Dendritic cell treated with granulocyte-macrophage colony-stimulating factor and Interleukin-4, amounts not matched to agents 40 ng/mL and 50 ng/mL, for 4 days (primary cell): ENCODE measurements around the gene NUDT9.
A peak's percentile ranks its signal among the peaks of the same experiment; 100 is the strongest.
"Not testable (repeated sequence)": the region's sequence is repeated elsewhere in the genome, so short reads cannot be mapped to it uniquely, and the experiment has no call there.

Experiments used
- H3K27ac Mint-ChIP-seq: one replicate; pipeline ENCODE4 v1.8.0; 2022; ENCODE audit warnings: mild to moderate bottlenecking, mixed read lengths
- H3K27me3 Mint-ChIP-seq: one replicate; pipeline ENCODE4 v1.8.0; 2022; ENCODE audit warnings: mild to moderate bottlenecking, mixed read lengths
- H3K36me3 Mint-ChIP-seq: one replicate; pipeline ENCODE4 v1.8.0; 2022; ENCODE audit warnings: low read depth, mixed read lengths
- H3K4me1 Mint-ChIP-seq: one replicate; pipeline ENCODE4 v1.8.0; 2022; ENCODE audit warnings: low read depth, mixed read lengths
- H3K4me3 Mint-ChIP-seq: one replicate; pipeline ENCODE4 v1.8.0; 2022; ENCODE audit warnings: mild to moderate bottlenecking, moderate library complexity, mixed read lengths
- H3K9me3 Mint-ChIP-seq: one replicate; pipeline ENCODE4 v1.8.0; 2022; ENCODE audit warnings: mixed read lengths
- intact Hi-C: fragments of 100-400 bp; cut with micrococcal nuclease; formaldehyde crosslinking; loops from one replicate; pipeline ENCODE4 v1.15.0; 2022

Gene NUDT9

DNA sequence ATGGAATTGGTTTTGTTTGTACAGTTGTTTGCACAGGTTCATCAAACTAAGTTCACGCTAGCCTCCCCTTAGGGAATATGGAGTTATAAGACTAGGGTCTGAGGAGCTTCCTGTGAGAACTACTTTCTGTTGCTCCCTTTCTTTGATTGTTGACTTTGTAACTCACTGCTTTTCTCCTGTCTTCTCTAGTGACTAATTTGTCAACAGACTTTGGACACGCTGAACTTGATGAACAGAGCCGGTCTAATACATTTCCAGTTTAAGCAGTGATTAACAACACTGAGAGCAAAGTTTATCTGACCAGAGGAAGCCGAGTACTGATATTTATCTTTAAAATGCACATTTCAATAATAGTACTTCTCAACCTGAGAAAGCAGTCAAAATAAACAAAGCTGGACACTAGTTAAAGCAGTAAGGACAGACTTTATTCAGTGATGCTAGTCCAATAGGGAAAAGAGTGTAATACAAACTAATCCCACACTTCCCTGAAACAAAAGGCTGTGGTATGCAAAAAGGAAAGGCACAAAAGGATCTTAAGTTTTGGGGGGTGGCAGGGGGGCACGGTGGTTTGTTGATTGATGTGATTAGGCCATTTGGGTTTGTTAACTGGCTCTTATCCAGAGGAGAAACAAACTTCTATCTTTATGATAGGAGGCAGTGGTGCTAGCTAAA lies 2.7 kb upstream of the NUDT9 start:
- Mint-ChIP-seq H3K4me1 (peaks cover 24% of the 10 kb centered on the region), H3K27ac (no peak overlapping the region), H3K9me3 (peaks cover 9% of the 10 kb centered on the region), H3K36me3 (peaks cover 12% of the 10 kb centered on the region), H3K4me3 (no peak overlapping the region), H3K27me3 (no peaks in the 10 kb centered on the region)
- intact Hi-C loops = loop anchor here (10.0 kb wide), 1 partner anchor 45 kb away; no protein-coding TSS in a partner anchor

DNA sequence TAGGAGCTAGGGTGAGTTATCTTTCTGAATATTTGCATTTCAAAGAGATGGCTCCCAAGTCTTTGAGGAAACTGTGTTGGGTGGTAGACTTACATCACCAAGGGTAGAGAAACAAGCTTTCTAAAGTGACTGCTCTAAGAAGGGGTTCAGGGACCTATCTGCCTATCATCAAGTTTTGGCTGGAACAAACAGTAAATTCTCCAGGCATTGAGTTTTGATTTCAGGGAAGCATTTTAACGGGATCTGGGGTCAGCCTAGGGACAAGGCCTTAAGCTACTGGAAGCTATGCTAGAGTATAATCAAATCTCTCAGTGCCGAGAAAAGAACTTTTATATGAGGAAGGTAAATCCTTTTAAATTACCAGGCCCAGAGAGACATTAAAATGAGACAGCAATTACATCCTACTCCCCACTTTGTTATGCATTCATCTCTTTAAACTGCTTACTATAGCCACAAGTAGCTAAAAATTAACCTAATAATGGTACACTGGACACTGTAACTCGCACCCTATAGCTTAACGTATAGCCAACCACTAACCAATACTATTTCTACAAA lies 2.0 kb upstream of the NUDT9 start:
- H3K27ac Mint-ChIP-seq = no peak overlapping the region
- H3K4me1 Mint-ChIP-seq = peaks cover 24% of the 10 kb centered on the region
- peaks cover 12% of the 10 kb centered on the region for H3K36me3 Mint-ChIP-seq
- intact Hi-C loops = loop anchor here (10.0 kb wide), 1 partner anchor 46 kb away; no protein-coding TSS in a partner anchor
- peaks cover 9% of the 10 kb centered on the region for H3K9me3 Mint-ChIP-seq
- no peaks in the 10 kb centered on the region for H3K27me3 Mint-ChIP-seq
- no peak overlapping the region for H3K4me3 Mint-ChIP-seq

DNA sequence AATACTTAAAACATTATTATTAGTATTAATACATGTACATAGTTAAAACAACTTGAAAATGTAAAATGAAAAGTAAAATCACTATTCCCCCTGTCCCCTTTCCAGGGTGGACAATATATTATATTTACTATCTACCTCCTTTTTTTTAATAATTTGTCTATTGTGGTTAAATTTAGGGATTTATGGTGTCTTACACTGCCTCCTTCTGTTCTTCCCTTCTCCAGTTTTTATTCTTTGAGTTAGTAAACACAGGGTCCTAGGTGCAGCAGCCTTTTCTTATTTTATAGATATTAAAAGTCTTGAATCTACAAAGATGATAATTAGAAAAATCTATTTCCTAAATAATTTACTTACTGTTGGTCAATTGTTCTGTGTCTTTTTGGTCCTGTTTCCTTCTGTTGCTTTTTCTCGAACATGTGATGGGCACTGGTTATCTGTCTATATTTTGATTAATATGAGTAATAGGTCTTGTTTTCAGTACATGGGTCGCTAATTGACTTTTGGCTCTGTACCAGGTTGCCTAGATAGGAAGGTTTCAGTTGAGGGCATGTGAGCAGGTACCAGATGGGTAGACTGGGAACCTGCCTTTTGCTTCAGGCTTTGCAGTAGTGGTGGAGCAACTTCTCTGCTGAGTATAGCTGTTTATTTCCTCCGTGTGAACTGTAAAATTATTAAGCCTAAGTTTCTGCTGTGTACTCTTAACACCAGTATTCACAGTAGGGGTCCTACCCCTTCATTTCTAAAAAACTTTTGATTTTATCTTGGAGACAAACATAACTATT lies 1.1 kb downstream of the NUDT9 start:
- intact Hi-C loops = loop anchor here (10.0 kb wide), 1 partner anchor 49 kb away; no protein-coding TSS in a partner anchor
- Mint-ChIP-seq H3K27me3 (no peaks in the 10 kb centered on the region), H3K4me3 (peak overlapping the region; percentile 54), H3K9me3 (peaks cover 4% of the 10 kb centered on the region), H3K36me3 (peaks cover 12% of the 10 kb centered on the region), H3K4me1 (peaks cover 24% of the 10 kb centered on the region), H3K27ac (peak overlapping the region; percentile 98)

DNA sequence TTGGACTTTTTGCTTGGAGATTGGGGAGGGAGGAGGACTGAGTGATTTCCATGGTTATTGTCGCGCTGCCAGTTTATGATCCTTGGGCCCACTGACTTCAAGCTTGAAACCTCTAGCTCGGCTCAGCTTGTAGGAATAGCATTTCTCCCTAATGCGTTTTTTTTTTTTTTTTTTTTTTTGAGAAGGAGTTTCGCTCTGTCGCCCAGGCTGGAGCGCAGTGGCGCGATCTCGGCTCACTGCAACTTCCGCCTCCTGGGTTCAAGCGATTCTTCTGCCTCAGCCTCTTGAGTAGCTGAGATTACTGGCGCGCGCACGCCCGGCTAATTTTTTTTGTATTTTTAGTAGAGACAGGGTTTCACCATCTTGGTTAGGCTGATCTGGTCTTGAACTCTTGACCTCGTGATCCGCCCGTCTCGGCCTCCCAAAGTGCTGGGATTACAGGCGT lies 1.7 kb downstream of the NUDT9 start:
- H3K27me3 Mint-ChIP-seq, H3K27ac Mint-ChIP-seq, H3K9me3 Mint-ChIP-seq, H3K4me3 Mint-ChIP-seq: not testable (repeated sequence)
- Mint-ChIP-seq H3K36me3 (peaks cover 12% of the 10 kb centered on the region), H3K4me1 (peaks cover 24% of the 10 kb centered on the region)
- intact Hi-C loops = loop anchor here (10.0 kb wide), 1 partner anchor 49 kb away; no protein-coding TSS in a partner anchor

DNA sequence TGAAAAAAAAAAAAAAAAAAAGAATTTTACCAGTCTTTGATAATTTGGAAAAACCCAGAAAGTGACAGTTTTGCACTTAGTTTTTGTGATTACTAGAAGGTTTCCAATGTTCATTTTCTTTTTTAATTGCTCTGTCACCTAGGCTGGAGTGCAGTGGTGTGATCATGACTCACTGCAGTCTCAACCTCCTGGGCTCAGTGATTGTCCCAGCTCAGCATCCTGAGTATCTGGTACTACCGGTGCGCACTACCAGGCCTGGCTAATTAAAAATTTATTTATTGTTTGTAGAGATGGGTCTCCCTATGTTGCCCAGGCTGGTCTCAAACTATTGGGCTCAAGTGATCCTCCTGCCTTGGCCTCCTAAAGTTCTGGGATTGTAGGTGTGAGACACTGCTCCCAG lies 3.3 kb downstream of the NUDT9 start:
- Mint-ChIP-seq H3K9me3 (no peaks in the 10 kb centered on the region), H3K36me3 (peaks cover 12% of the 10 kb centered on the region), H3K27ac (no peak overlapping the region), H3K27me3 (no peaks in the 10 kb centered on the region), H3K4me1 (peaks cover 34% of the 10 kb centered on the region), H3K4me3 (no peak overlapping the region)
- intact Hi-C loops = loop anchor here (10.0 kb wide), 1 partner anchor 51 kb away; no protein-coding TSS in a partner anchor

DNA sequence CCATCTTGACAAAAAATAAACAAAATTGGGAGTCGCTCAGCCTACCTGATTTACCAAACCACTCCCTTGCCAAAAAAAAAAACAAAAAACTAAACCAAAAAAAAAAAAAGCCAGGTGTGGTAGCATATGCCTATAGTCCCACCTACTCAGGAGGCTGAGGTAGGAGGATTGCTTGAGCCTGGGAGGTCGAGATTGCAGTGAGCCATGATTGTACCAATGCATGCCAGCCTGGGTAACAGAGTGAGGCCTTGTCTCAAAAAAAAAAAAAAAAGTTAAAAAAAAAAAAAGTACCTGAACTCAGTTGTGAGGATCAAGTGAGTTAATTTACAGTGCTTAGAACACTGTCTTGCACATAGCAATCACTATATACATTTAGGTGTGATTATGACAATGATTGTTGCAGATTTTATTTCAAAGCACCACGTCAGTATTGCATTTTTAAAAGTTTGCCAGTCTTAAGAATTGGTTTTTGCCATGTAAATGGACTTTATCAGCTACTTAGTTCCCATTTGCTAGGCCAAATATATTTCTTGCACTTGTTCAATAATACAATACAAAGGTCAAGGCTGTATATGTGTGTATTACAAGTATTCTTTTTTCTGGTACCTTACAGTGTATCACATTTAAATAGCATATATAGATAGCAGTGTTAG lies 4.6 kb downstream of the NUDT9 start:
- intact Hi-C loops = loop anchor here (10.0 kb wide), 1 partner anchor 52 kb away; no protein-coding TSS in a partner anchor
- H3K4me1 Mint-ChIP-seq = peaks cover 32% of the 10 kb centered on the region
- no peaks in the 10 kb centered on the region for H3K9me3 Mint-ChIP-seq
- H3K4me3 Mint-ChIP-seq = no peak overlapping the region
- H3K27me3 Mint-ChIP-seq = no peaks in the 10 kb centered on the region
- H3K36me3 Mint-ChIP-seq = peaks cover 11% of the 10 kb centered on the region
- no peak overlapping the region for H3K27ac Mint-ChIP-seq

DNA sequence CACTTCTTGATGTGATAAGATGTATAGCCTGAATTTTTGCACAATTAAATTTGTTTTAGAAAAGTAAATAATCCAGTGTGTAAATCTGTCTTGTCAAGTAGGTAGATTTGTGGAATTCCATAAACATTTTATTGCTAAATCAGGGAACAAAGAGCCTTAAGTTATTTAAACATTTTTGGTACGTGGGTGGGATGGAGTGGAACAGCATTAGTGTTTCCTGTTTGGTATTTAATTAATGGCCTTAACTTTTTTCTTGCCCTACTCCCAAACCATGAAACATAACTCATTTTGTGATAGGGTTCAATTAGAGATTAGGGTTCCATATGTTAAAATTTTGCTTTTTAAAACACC lies 5.1 kb downstream of the NUDT9 start:
- Mint-ChIP-seq H3K36me3 (peaks cover 10% of the 10 kb centered on the region), H3K4me3 (no peak overlapping the region), H3K9me3 (no peaks in the 10 kb centered on the region), H3K27me3 (no peaks in the 10 kb centered on the region), H3K4me1 (peaks cover 32% of the 10 kb centered on the region), H3K27ac (no peak overlapping the region)
- intact Hi-C loops = loop anchor here (10.0 kb wide), 1 partner anchor 53 kb away; no protein-coding TSS in a partner anchor

DNA sequence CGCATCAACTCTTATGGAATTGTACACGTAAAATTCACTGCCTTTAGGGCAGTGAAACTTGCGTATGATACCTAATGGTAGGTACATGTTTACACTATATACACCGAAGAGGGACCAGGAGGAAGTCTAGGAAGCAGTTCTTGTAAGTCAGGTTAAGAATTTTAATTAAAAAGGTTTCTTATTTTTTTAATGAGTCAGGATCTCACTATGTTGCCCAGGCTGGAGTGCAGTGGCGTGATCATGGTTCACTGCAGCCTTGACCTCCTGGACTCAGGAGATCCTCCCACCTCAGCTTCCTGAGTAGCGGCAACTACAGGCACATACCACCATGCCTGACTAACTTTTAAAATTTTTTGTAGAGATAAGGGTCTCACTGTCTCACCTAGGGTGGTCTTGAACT lies 6.6 kb downstream of the NUDT9 start:
- Mint-ChIP-seq H3K36me3 (peaks cover 5% of the 10 kb centered on the region), H3K9me3 (no peaks in the 10 kb centered on the region), H3K4me3 (no peak overlapping the region), H3K27ac (no peak overlapping the region), H3K27me3 (no peaks in the 10 kb centered on the region), H3K4me1 (peaks cover 33% of the 10 kb centered on the region)
- intact Hi-C loops = loop anchor here (10.0 kb wide), 1 partner anchor 54 kb away; no protein-coding TSS in a partner anchor

DNA sequence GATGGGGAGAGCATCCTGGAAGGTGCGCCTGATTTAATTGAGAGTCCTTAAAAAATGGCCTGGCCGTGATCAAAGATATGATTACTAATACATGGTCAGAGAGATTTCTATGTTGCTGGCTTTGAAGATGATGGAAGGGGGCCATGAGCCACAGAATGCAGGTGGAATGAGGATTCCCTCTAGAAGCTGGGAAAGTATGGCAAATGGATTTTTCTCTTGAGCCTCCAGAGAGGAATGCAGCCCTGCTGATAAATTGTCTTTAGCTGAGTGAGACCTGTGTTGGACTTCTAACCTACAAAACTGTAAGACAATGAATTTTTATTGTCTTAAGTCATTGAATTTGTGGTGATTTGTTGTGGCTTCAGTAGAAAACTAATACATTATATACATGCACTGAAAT lies 7.7 kb downstream of the NUDT9 start:
- no peak overlapping the region for H3K4me3 Mint-ChIP-seq
- no peak overlapping the region for H3K27ac Mint-ChIP-seq
- H3K9me3 Mint-ChIP-seq = no peaks in the 10 kb centered on the region

DNA sequence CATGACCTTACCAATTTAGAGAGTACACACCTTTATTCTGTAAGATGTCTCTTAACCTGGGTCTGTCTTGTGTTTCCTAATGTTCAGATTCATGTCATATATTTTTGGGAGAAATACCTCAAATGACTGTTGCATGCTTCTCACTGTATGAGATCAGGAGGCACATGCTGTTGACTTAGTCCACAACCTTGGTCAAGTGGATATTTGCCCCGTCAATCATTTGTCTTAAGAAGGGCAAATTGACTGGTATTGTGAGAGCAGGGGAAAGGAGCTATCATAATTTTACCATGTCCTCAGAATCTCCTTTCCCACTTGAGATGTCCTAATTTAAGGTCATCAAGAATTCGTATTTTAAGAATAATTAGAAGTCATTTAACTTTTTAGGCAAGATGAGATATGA lies 11.0 kb downstream of the NUDT9 start:
- intact Hi-C loops = no loop called here
- Mint-ChIP-seq H3K27ac (no peak overlapping the region), H3K4me3 (no peak overlapping the region), H3K4me1 (peaks cover 24% of the 10 kb centered on the region), H3K36me3 (peaks cover 41% of the 10 kb centered on the region), H3K9me3 (no peaks in the 10 kb centered on the region), H3K27me3 (no peaks in the 10 kb centered on the region)

More for the DNA sequence above, 7.7 kb downstream of the NUDT9 start:
- Mint-ChIP-seq H3K36me3 (peaks cover 9% of the 10 kb centered on the region), H3K4me1 (peaks cover 26% of the 10 kb centered on the region), H3K27me3 (no peaks in the 10 kb centered on the region)
- intact Hi-C loops = no loop called here

DNA sequence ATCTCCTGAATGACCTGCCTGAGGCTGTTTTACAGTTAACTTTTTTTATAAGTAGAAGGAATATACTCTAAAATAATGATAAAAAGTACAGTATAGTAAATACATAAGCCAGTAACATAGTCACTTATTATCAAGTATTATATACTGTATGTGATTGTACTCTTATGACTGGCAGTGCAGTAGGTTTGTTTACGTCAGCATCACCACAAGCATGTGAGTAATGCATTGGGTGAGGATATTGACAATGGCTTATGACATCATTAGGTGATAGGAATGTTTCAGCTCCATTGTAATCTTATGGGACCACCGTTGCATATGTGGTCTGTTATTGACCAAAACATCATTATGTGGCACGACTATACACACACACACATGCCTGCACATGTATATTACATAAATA lies 20.5 kb downstream of the NUDT9 start:
- intact Hi-C loops = no loop called here
- Mint-ChIP-seq H3K4me3 (no peak overlapping the region), H3K36me3 (peaks cover 68% of the 10 kb centered on the region), H3K9me3 (no peaks in the 10 kb centered on the region), H3K4me1 (no peaks in the 10 kb centered on the region), H3K27ac (no peak overlapping the region), H3K27me3 (no peaks in the 10 kb centered on the region)

DNA sequence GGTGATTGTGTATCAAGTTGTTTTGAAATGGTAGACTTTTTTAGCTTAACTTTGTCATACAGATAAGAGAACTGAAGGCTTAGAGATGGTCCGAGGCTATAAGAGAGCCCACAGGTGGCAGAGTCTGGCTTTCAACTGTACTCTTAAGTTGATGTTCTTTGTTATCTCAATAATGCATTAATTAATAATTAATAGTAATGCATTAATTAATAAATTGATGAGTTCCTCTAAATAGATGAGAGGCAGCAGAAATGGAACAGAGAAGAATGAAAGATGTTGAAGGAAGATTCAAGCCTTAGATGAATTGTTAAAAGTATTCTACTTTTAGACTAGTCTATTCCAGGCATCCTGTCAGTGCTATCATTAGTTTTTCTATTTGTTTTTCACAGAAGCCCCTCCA lies 22.4 kb downstream of the NUDT9 start:
- Mint-ChIP-seq H3K4me1 (no peaks in the 10 kb centered on the region), H3K27me3 (no peaks in the 10 kb centered on the region), H3K36me3 (peaks cover 61% of the 10 kb centered on the region), H3K27ac (no peak overlapping the region), H3K9me3 (no peaks in the 10 kb centered on the region), H3K4me3 (no peak overlapping the region)
- intact Hi-C loops = no loop called here

DNA sequence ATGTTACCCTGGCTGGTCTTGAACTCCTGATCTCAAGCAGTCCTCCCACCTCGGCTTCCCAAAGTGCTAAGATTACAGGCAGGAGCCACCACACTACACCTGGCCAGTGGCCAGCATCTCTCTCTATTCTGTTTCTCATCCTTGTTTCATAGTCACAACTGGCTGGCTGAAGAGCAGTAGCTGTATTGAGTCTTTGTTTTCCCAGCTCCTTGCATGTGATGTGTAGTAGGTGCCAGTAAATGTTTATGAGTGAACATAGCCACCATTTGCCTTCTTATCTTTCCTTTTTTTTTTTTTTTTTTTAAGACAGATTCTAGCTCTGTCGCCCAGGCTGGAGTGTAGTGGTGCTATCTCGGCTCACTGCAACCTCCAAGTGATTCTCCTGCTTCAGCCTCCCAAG lies 23.6 kb downstream of the NUDT9 start:
- intact Hi-C loops = no loop called here
- no peak overlapping the region for H3K4me3 Mint-ChIP-seq
- no peak overlapping the region for H3K27ac Mint-ChIP-seq
- H3K4me1 Mint-ChIP-seq = no peaks in the 10 kb centered on the region
- H3K36me3 Mint-ChIP-seq = peaks cover 65% of the 10 kb centered on the region
- H3K27me3 Mint-ChIP-seq = no peaks in the 10 kb centered on the region
- H3K9me3 Mint-ChIP-seq = no peaks in the 10 kb centered on the region

DNA sequence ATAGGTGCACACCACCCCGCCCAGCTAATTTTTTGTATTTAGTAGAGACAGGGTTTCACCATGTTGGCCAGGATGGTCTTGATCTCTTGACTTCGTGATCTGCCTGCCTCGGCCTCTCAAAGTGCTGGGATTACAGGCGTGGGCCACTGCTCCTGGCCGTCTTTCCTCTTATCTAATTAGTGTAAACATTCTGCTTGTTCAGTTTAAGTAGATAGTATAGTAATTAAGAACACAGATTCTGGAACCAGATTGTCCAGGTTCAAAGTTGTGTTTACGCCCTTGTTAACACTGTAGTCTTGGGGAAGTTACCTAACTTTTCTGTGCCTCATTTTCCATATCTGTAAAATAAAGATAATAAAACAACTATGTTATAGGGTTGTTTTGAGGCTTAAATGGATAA lies 24.0 kb downstream of the NUDT9 start:
- intact Hi-C loops, H3K27ac Mint-ChIP-seq: not testable (repeated sequence)

More for the DNA sequence above, 24.0 kb downstream of the NUDT9 start:
- H3K4me3 Mint-ChIP-seq, H3K27me3 Mint-ChIP-seq, H3K4me1 Mint-ChIP-seq, H3K9me3 Mint-ChIP-seq: not testable (repeated sequence)
- H3K36me3 Mint-ChIP-seq = peaks cover 69% of the 10 kb centered on the region
